K562 (cell line): Measurements from ENCODE around the gene OVCH2. TPM values are rescaled to one million over a fixed set of nuclear protein-coding genes. Genes with fewer than 3 reads are reported as not detected.
"Not testable (repeated sequence)": the region's sequence is repeated elsewhere in the genome, so short reads cannot be mapped to it uniquely, and the experiment has no call there.

ENCODE experiments used
- ATAC-seq: fragments of 200-7000 bp; cut with Tn5 transposase; 3 replicates; pipeline ENCODE4 v1.9.1; 2020; ENCODE audit warnings: moderate library complexity
- BruUV-seq: library from RNA; stranded (reverse); fragments of 400-500 nt; replicated peaks from 2 replicates; lab custom pipeline; 2021; lab: Mats Ljungman, UMichigan
- CTCF ChIA-PET: fragments of 300-600 bp; formaldehyde crosslinking; extraction: SDS; loops from one replicate; lab custom pipeline; 2021; ENCODE audit warnings: low intra/inter-chr PET ratio; lab: Yijun Ruan, JAX
- POLR2A ChIA-PET: fragments of 300-600, 350-650 bp; sonication (Branson Sonifier 250); formaldehyde crosslinking; extraction: SDS; loops from one replicate; lab custom pipeline; 2021; ENCODE audit warnings: antibody characterized with exemption, inconsistent platforms; lab: Yijun Ruan, JAX
- DNase-seq, 4 experiments: peaks; one replicate each; pipeline versions ENCODE4 v3.0.0 to v3.0.0-alpha.2; 2011 to 2018; ENCODE audit warnings: low spot score in 3 of 4, mixed read lengths in 3 of 4; ENCODE audit errors: extremely low read depth in 1 of 4
- FAIRE-seq: peaks from 2 replicates; lab custom pipeline; 2011; peaks lifted over from hg19 to GRCh38; lab: Jason Lieb, UNC
- H2AFZ ChIP-seq: 2 replicates; pipeline ENCODE4 v1.6.0; 2011; ENCODE audit warnings: low read depth, low read length, control low read depth, inconsistent platforms
- H3K27ac ChIP-seq: fragments of 200-600 bp; 3 replicates; pipeline ENCODE4 v1.8.0; 2011; ENCODE audit warnings: low read depth, mild to moderate bottlenecking, control low read depth, inconsistent platforms, low read length, moderate library complexity, mixed read lengths; ENCODE audit errors: extremely low read depth
- H3K27me3 ChIP-seq, 2 experiments: fragments of 300-600 bp in 1 of 2; 2 replicates in 1 of 2; 3 replicates in 1 of 2; pipeline versions ENCODE4 v1.6.0 to v1.8.0; 2011; ENCODE audit warnings: inconsistent platforms in 2 of 2, low read length in 2 of 2, mild to moderate bottlenecking in 1 of 2, mixed read lengths in 1 of 2, moderate library complexity in 1 of 2; ENCODE audit not compliant: control insufficient read depth in 2 of 2, insufficient read depth in 2 of 2
- H3K36me3 ChIP-seq: fragments of 300-600 bp; 3 replicates; pipeline ENCODE4 v1.8.0; 2011; ENCODE audit warnings: mild to moderate bottlenecking, low read length, inconsistent platforms; ENCODE audit not compliant: control insufficient read depth, insufficient read depth
- H3K4me1 ChIP-seq, 2 experiments: fragments of 200-600 bp in 1 of 2; replicated peaks in 1 of 2; 2 replicates in 1 of 2; 3 replicates in 1 of 2; pipeline versions ENCODE4 v1.5.1 to v1.8.0; 2011; ENCODE audit warnings: inconsistent platforms in 2 of 2, low read length in 2 of 2, mild to moderate bottlenecking in 1 of 2, mixed read lengths in 1 of 2, moderate library complexity in 1 of 2; ENCODE audit not compliant: control insufficient read depth in 2 of 2, insufficient read depth in 2 of 2
- H3K4me2 ChIP-seq: 2 replicates; pipeline ENCODE4 v1.6.1; 2011; ENCODE audit warnings: low read length, control low read depth, inconsistent platforms, mixed read lengths; ENCODE audit not compliant: insufficient read depth
- H3K4me3 ChIP-seq: fragments of 200-600 bp; sonication (generic), shearing (Covaris generic); 2 replicates; pipeline ENCODE4 v1.5.1; 2016; ENCODE audit warnings: control low read depth, inconsistent platforms
- H3K79me2 ChIP-seq: fragments of 200-600 bp; 3 replicates; pipeline ENCODE4 v1.8.0; 2011; ENCODE audit warnings: low read length, inconsistent platforms; ENCODE audit not compliant: control insufficient read depth, insufficient read depth
- H3K9ac ChIP-seq, 2 experiments: 2 replicates each; pipeline versions ENCODE4 v1.6.0 to v1.6.1; 2011; ENCODE audit warnings: low read depth in 2 of 2, low read length in 2 of 2, control low read depth in 1 of 2, inconsistent platforms in 1 of 2, mild to moderate bottlenecking in 1 of 2, mixed read lengths in 1 of 2; ENCODE audit not compliant: insufficient read depth in 1 of 2
- H3K9me1 ChIP-seq: one replicate; pipeline ENCODE4 v1.6.0; 2011; ENCODE audit warnings: inconsistent platforms, mild to moderate bottlenecking, low read length, moderate library complexity; ENCODE audit not compliant: control insufficient read depth, insufficient read depth
- H3K9me3 ChIP-seq: replicated peaks from 2 replicates; pipeline ENCODE4 v1.5.1; 2011; ENCODE audit warnings: low read depth, low read length, inconsistent platforms; ENCODE audit not compliant: control insufficient read depth, insufficient read depth
- H4K20me1 ChIP-seq: replicated peaks from 2 replicates; pipeline ENCODE4 v1.6.1; 2011; ENCODE audit warnings: low read length, inconsistent platforms, mixed read lengths; ENCODE audit not compliant: control insufficient read depth, insufficient read depth
- CTCF ChIP-seq, 3 experiments: IDR thresholded peaks in 2 of 3; conservative IDR thresholded peaks in 1 of 3; 2 replicates each; pipeline ENCODE4 v1.5.1; 2011 to 2012; ENCODE audit warnings: low read length in 3 of 3, mild to moderate bottlenecking in 3 of 3, control low read depth in 2 of 3, improper control_type of control experiment in 1 of 3, inconsistent platforms in 1 of 3, low read depth in 1 of 3, mixed read lengths in 1 of 3, moderate library complexity in 1 of 3; ENCODE audit not compliant: insufficient read depth in 2 of 3
- JUN ChIP-seq, 2 experiments: sonication (generic) in 1 of 2; formaldehyde crosslinking in 1 of 2; IDR thresholded peaks; 2 replicates each; pipeline versions ENCODE4 v1.6.1 to v1.8.0; 2012 to 2022; ENCODE audit warnings: borderline replicate concordance in 2 of 2, mild to moderate bottlenecking in 2 of 2, improper control_type of control experiment in 1 of 2, low read depth in 1 of 2, low read length in 1 of 2, missing genetic modification reagents in 1 of 2
- L3MBTL2 ChIP-seq: fragments of 450-650 bp; IDR thresholded peaks from 2 replicates; pipeline ENCODE4 v1.6.1; 2016; ENCODE audit warnings: mild to moderate bottlenecking, moderate library complexity
- RAD21 ChIP-seq, 2 experiments: fragments of 250-450 bp in 1 of 2; fragments of 450-650 bp in 1 of 2; sonication (Bioruptor Pico) in 1 of 2; formaldehyde crosslinking in 1 of 2; IDR thresholded peaks in 1 of 2; conservative IDR thresholded peaks in 1 of 2; 2 replicates each; pipeline versions ENCODE4 v1.4.0 to v1.8.0; 2020 to 2022; ENCODE audit warnings: mild to moderate bottlenecking in 2 of 2, moderate library complexity in 1 of 2
- SMC3 ChIP-seq: conservative IDR thresholded peaks from 2 replicates; pipeline ENCODE4 v1.6.1; 2011; ENCODE audit warnings: low read depth, low read length, improper control_type of control experiment; ENCODE audit not compliant: insufficient read depth
- TBL1XR1 ChIP-seq, 2 experiments: IDR thresholded peaks; 2 replicates each; pipeline ENCODE4 v1.6.1; 2012; ENCODE audit warnings: improper control_type of control experiment in 2 of 2, low read length in 2 of 2, mild to moderate bottlenecking in 1 of 2
- ZNF507 ChIP-seq: conservative IDR thresholded peaks from 2 replicates; pipeline ENCODE4 v1.6.1; 2017; ENCODE audit warnings: missing genetic modification characterization, missing compliant biosample characterization
- WGBS: fragments of 100-300 bp; shearing (Covaris generic); methylation state at CpG from one replicate; pipeline ENCODE4 v1.1.6; 2016; ENCODE audit warnings: low coverage, mixed read lengths; ENCODE audit not compliant: insufficient coverage; ENCODE audit errors: missing lambda C conversion rate; 5-methylcytosine and 5-hydroxymethylcytosine counted together
- in situ Hi-C: fragments of 300-500 bp; cut with MboI; formaldehyde crosslinking; loops from 4 replicates; pipeline ENCODE4 v1.15.0; 2018; ENCODE audit warnings: inconsistent platforms, mixed read lengths
- intact Hi-C: fragments of 100-400 bp; cut with micrococcal nuclease; formaldehyde crosslinking; loops from 2 replicates; pipeline ENCODE4 v1.14.2; 2022
- polyA plus RNA-seq, 8 experiments: library from polyadenylated mRNA; depleted of rRNA in 4 of 8; stranded (reverse) in 5 of 8; unstranded in 3 of 8; fragments of >200 nt; fragmentation: Nextera tagmentation in 2 of 8; fragmentation: Illumina TruSeq in 1 of 8; extraction: Ambion mirVana in 2 of 8; extraction: Trizol in 1 of 8; gene quantifications; 2 replicates each; pipeline versions ENCODE4 v1.2.1 to v1.2.3, GENCODE V29; 2011 to 2014; ENCODE audit warnings: inconsistent platforms in 1 of 8, missing spikeins in 1 of 8
- total RNA-seq, 7 experiments: library from RNA; depleted of rRNA in 6 of 7; stranded (reverse); fragments of >200 nt in 6 of 7; fragmentation: Illumina TruSeq in 2 of 7; extraction: Trizol in 2 of 7; gene quantifications; 2 replicates each; pipeline versions ENCODE4 v1.2.1 to v1.2.3, GENCODE V29; 2011 to 2021; ENCODE audit warnings: low replicate concordance in 1 of 7
- TF ChIP-seq, protein P1 (sequence below): sonication (generic); formaldehyde crosslinking; IDR thresholded peaks from 2 replicates; pipeline ENCODE4 v1.8.1; 2023; ENCODE audit warnings: mild to moderate bottlenecking, missing genetic modification reagents

The OVCH2 gene
- total and polyA plus RNA-seq, 9 of the 15 experiments (the other 6 are each of a cell fraction or from before 2014, with no cell fraction given): not detected

DNA sequence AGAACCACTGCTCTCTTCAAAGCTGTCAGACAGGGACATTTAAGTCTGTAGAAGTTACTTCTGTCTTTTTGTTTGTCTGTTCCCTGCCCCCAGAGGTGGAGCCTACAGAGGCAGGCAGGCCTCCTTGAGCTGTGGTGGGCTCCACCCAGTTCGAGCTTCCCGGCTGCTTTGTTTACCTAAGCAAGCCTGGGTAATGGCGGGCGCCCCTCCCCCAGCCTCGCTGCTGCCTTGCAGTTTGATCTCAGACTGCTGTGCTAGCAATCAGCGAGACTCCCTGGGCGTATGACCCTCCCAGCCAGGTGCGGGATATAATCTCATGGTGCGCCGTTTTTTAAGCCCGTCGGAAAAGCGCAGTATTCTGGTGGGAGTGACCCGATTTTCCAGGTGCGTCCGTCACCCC, 42.7 kb downstream of the OVCH2 start:
- H3K27me3 ChIP-seq, CTCF ChIA-PET, BruUV-seq, H3K9me1 ChIP-seq, H3K4me3 ChIP-seq, intact Hi-C loops, H2AFZ ChIP-seq, H3K27ac ChIP-seq, H3K36me3 ChIP-seq, H3K9ac ChIP-seq, ATAC-seq, H3K9me3 ChIP-seq, H4K20me1 ChIP-seq, H3K4me1 ChIP-seq, H3K4me2 ChIP-seq, DNase-seq, H3K79me2 ChIP-seq, FAIRE-seq: not testable (repeated sequence)
- WGBS: 0% methylated on average over 4 of the region's 16 CpGs
- POLR2A ChIA-PET: interaction anchor here (0.7 kb wide), 1 partner anchor 668 kb away, joined by 3 read pairs; no protein-coding TSS in a partner anchor
- in situ Hi-C loops: loop anchor here (25.0 kb wide), 1 partner anchor 576 kb away; the partner anchor contains the start of gene RBMXL2

GRCh38 chr11:7657306-7658025, 48.8 kb downstream of the OVCH2 start:
- Histone ChIP-seq H3K27ac (no peak overlapping the region), H3K4me2 (no peak overlapping the region), H2AFZ (no peak overlapping the region), H3K9me1 (no peaks in the 10 kb centered on the region), H3K27me3 (peaks cover 0 to 24% of the 10 kb centered on the region in 2 experiments; a peak in 2 of 5 replicates), H3K4me1 (no peaks in the 10 kb centered on the region), H4K20me1 (no peaks in the 10 kb centered on the region; the same call in 1 of the 2 replicates), H3K9me3 (no peaks in the 10 kb centered on the region), H3K79me2 (no peaks in the 10 kb centered on the region), H3K36me3 (no peaks in the 10 kb centered on the region), H3K4me3 (no peak overlapping the region), H3K9ac (no peak overlapping the region)
- FAIRE-seq (peak; percentile 91), ATAC-seq (peak; percentile 99), DNase-seq (peak; percentile 35 to 76 (median 48))
- ChIA-PET CTCF (interaction anchor here (0.9 to 1.8 kb wide), 4 partner anchors 84 to 559 kb away, joined by 3 to 17 read pairs (median 6); no protein-coding TSS in a partner anchor), POLR2A (interaction anchor here (0.6 to 1.2 kb wide), 3 partner anchors 52 to 145 kb away, joined by 3 to 4 read pairs (median 3); no protein-coding TSS in a partner anchor)
- intact Hi-C loops (loop anchor here (1.0 to 2.0 kb wide), 4 partner anchors 86 to 559 kb away; partner anchors contain the start of gene PPFIBP2), in situ Hi-C loops (loop anchor here (25.0 kb wide), 1 partner anchor 570 kb away; the partner anchor contains the start of gene RBMXL2)
- 12% methylated on average over 12 of the region's 15 CpGs for WGBS
- no TSS peak for BruUV-seq
- 0 out of 4 replicates have a peak, but pooled peaks of 1 of the 2 experiments have one; percentile 12 for TF ChIP-seq TBL1XR1 (IDR thresholded peaks at IDR 0.05; ENCODE audit: low read length in 2 of 2)
- TF ChIP-seq RAD21 (CRISPR knock-in tag; conservative IDR thresholded peaks at IDR 0.05 in 1 of 2, IDR thresholded peaks at IDR 0.05 in 1 of 2): peak; percentile 86 to 92
- TF ChIP-seq CTCF (IDR thresholded peaks at IDR 0.05 in 2 of 3, conservative IDR thresholded peaks at IDR 0.05 in 1 of 3; ENCODE audit: insufficient read depth in 2 of 3, low read depth in 1 of 3, low read length in 3 of 3): peak; percentile 67 to 87 (median 70)
- TF ChIP-seq JUN (IDR thresholded peaks at IDR 0.05; ENCODE audit: borderline replicate concordance, low read depth, low read length): no peak
- no peak for TF ChIP-seq JUN (CRISPR knock-in tag; IDR thresholded peaks at IDR 0.05; ENCODE audit: borderline replicate concordance)
- TF ChIP-seq, protein P1, sequence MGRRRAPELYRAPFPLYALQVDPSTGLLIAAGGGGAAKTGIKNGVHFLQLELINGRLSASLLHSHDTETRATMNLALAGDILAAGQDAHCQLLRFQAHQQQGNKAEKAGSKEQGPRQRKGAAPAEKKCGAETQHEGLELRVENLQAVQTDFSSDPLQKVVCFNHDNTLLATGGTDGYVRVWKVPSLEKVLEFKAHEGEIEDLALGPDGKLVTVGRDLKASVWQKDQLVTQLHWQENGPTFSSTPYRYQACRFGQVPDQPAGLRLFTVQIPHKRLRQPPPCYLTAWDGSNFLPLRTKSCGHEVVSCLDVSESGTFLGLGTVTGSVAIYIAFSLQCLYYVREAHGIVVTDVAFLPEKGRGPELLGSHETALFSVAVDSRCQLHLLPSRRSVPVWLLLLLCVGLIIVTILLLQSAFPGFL (CRISPR knock-in tag): 0 out of 2 replicates have a peak, but pooled peaks have one; percentile 35
- TF ChIP-seq SMC3: peak; percentile 69
- peak; percentile 62; the same call in 1 of the 2 replicates for TF ChIP-seq L3MBTL2
- no peak for TF ChIP-seq ZNF507 (tag)
